BLaER1 treated with 17β-estradiol and CSF1 and Interleukin-3, amounts not matched to agents 10 nM and 100 nM (cell line): Measurements from ENCODE around the gene PBX3.

Experiments used
- H3K27ac ChIP-seq, 11 experiments: shearing (Covaris generic); formaldehyde crosslinking; 2 replicates each; pipeline ENCODE4 v1.8.1; 2022
- H3K27me3 ChIP-seq, 11 experiments: shearing (Covaris generic); formaldehyde crosslinking; 2 replicates each; pipeline ENCODE4 v1.8.1; 2022
- H3K36me3 ChIP-seq, 11 experiments: shearing (Covaris generic); formaldehyde crosslinking; 2 replicates each; pipeline ENCODE4 v1.8.1; 2022
- H3K4me1 ChIP-seq, 10 experiments: shearing (Covaris generic); formaldehyde crosslinking; 2 replicates each; pipeline ENCODE4 v1.8.1; 2022
- H3K4me2 ChIP-seq, 11 experiments: shearing (Covaris generic); formaldehyde crosslinking; 2 replicates each; pipeline ENCODE4 v1.8.1; 2022
- H3K4me3 ChIP-seq, 10 experiments: shearing (Covaris generic); formaldehyde crosslinking; 2 replicates each; pipeline ENCODE4 v1.8.1; 2022
- H3K9ac ChIP-seq, 11 experiments: shearing (Covaris generic); formaldehyde crosslinking; 2 replicates each; pipeline ENCODE4 v1.8.1; 2022
- H3K9me3 ChIP-seq, 11 experiments: shearing (Covaris generic); formaldehyde crosslinking; replicated peaks in 1 of 11; 2 replicates each; pipeline ENCODE4 v1.8.1; 2022
- H4K20me1 ChIP-seq, 11 experiments: shearing (Covaris generic); formaldehyde crosslinking; 2 replicates each; pipeline ENCODE4 v1.8.1; 2022
- Cebpa-rat ChIP-seq, 11 experiments: shearing (Covaris generic); IDR thresholded peaks; 2 replicates each; pipeline ENCODE4 v1.8.1; 2022

Gene PBX3

GRCh38 chr9:125998837-125999503, 251.8 kb downstream of the PBX3 start:
- Histone ChIP-seq H4K20me1 (no peaks in the 10 kb centered on the region), H3K9ac (no peak overlapping the region), H3K4me2 (no peak overlapping the region), H3K27me3 (no peaks in the 10 kb centered on the region), H3K9me3 (no peaks in the 10 kb centered on the region), H3K4me3 (no peak overlapping the region), H3K27ac (no peak overlapping the region), H3K36me3 (no peaks in the 10 kb centered on the region), H3K4me1 (peaks cover 0 to 11% (median 8%) of the 10 kb centered on the region in 10 experiments; a peak in 13 of 20 replicates)
- no peak for TF ChIP-seq Cebpa-rat (IDR thresholded peaks at IDR 0.05)

GRCh38 chr9:125999504-125999881, 252.3 kb downstream of the PBX3 start:
- Histone ChIP-seq H3K9ac (no peak overlapping the region), H3K4me1 (peaks cover 0 to 6% (median 6%) of the 10 kb centered on the region in 10 experiments; a peak in 13 of 20 replicates), H3K27me3 (no peaks in the 10 kb centered on the region), H4K20me1 (no peaks in the 10 kb centered on the region), H3K9me3 (no peaks in the 10 kb centered on the region), H3K4me3 (no peak overlapping the region), H3K27ac (no peak overlapping the region), H3K4me2 (no peak overlapping the region), H3K36me3 (no peaks in the 10 kb centered on the region)
- TF ChIP-seq Cebpa-rat (IDR thresholded peaks at IDR 0.05): no peak

GRCh38 chr9:126000256-126000655, 253.1 kb downstream of the PBX3 start:
- Histone ChIP-seq H3K4me2 (no peak overlapping the region), H4K20me1 (no peaks in the 10 kb centered on the region), H3K9ac (no peak overlapping the region), H3K4me3 (no peak overlapping the region), H3K9me3 (no peaks in the 10 kb centered on the region), H3K4me1 (no peaks in the 10 kb centered on the region; a peak in 1 of 20 replicates), H3K36me3 (no peaks in the 10 kb centered on the region), H3K27ac (no peak overlapping the region), H3K27me3 (no peaks in the 10 kb centered on the region)
- no peak for TF ChIP-seq Cebpa-rat (IDR thresholded peaks at IDR 0.05)

- TF ChIP-seq Cebpa-rat (IDR thresholded peaks at IDR 0.05): no peak
- Histone ChIP-seq H3K27ac (no peak overlapping the region), H3K9ac (no peak overlapping the region)
Measured at GRCh38 chr9:126000731-126001580, 253.8 kb downstream of the PBX3 start.

GRCh38 chr9:126001581-126002225, 254.5 kb downstream of the PBX3 start:
- H3K4me2 ChIP-seq: no peak overlapping the region
- no peak overlapping the region for H3K4me3 ChIP-seq

More at GRCh38 chr9:126000731-126001580, 253.8 kb downstream of the PBX3 start:
- no peaks in the 10 kb centered on the region; a peak in 1 of 20 replicates for H3K4me1 ChIP-seq
- H3K36me3 ChIP-seq: no peaks in the 10 kb centered on the region
- H4K20me1 ChIP-seq: no peaks in the 10 kb centered on the region
- no peak overlapping the region for H3K4me3 ChIP-seq
- H3K9me3 ChIP-seq: no peaks in the 10 kb centered on the region
- no peaks in the 10 kb centered on the region for H3K27me3 ChIP-seq
- no peak overlapping the region for H3K4me2 ChIP-seq

GRCh38 chr9:126002476-126003350, 255.5 kb downstream of the PBX3 start:
- Histone ChIP-seq H3K27me3 (no peaks in the 10 kb centered on the region), H3K9me3 (peaks cover 2 to 13% (median 7%) of the 10 kb centered on the region in 11 experiments; a peak in 21 of 22 replicates), H3K36me3 (no peaks in the 10 kb centered on the region), H3K4me1 (no peaks in the 10 kb centered on the region; a peak in 1 of 20 replicates), H3K4me3 (no peak overlapping the region), H3K4me2 (no peak overlapping the region), H3K27ac (no peak overlapping the region), H3K9ac (no peak overlapping the region), H4K20me1 (no peaks in the 10 kb centered on the region)
- no peak for TF ChIP-seq Cebpa-rat (IDR thresholded peaks at IDR 0.05)

More at GRCh38 chr9:126001581-126002225, 254.5 kb downstream of the PBX3 start:
- no peak for TF ChIP-seq Cebpa-rat (IDR thresholded peaks at IDR 0.05)
- H3K36me3 ChIP-seq: no peaks in the 10 kb centered on the region
- no peak overlapping the region for H3K27ac ChIP-seq
- no peaks in the 10 kb centered on the region; a peak in 1 of 20 replicates for H3K4me1 ChIP-seq
- H3K27me3 ChIP-seq: no peaks in the 10 kb centered on the region
- H3K9me3 ChIP-seq: peaks cover 0 to 3% (median 0%) of the 10 kb centered on the region in 11 experiments; a peak in 5 of 22 replicates
- H4K20me1 ChIP-seq: no peaks in the 10 kb centered on the region
- H3K9ac ChIP-seq: no peak overlapping the region

GRCh38 chr9:126009047-126009446, 261.9 kb downstream of the PBX3 start:
- H3K4me3 ChIP-seq: no peak overlapping the region
- peaks cover 29 to 48% (median 38%) of the 10 kb centered on the region in 11 experiments for H3K9me3 ChIP-seq
- H3K36me3 ChIP-seq: peaks cover 0 to 6% (median 0%) of the 10 kb centered on the region in 11 experiments; a peak in 3 of 22 replicates
- no peak for TF ChIP-seq Cebpa-rat (IDR thresholded peaks at IDR 0.05)
- no peaks in the 10 kb centered on the region for H3K27me3 ChIP-seq
- no peak overlapping the region for H3K4me2 ChIP-seq
- H4K20me1 ChIP-seq: no peaks in the 10 kb centered on the region
- H3K4me1 ChIP-seq: no peaks in the 10 kb centered on the region
- no peak overlapping the region for H3K9ac ChIP-seq
- no peak overlapping the region for H3K27ac ChIP-seq

- H3K27me3 ChIP-seq: no peaks in the 10 kb centered on the region
- no peak for TF ChIP-seq Cebpa-rat (IDR thresholded peaks at IDR 0.05)
- H3K4me3 ChIP-seq: no peak overlapping the region
- H3K36me3 ChIP-seq: no peaks in the 10 kb centered on the region
- no peak overlapping the region for H3K4me2 ChIP-seq
- no peak overlapping the region for H3K9ac ChIP-seq
- no peak overlapping the region for H3K27ac ChIP-seq
- H3K4me1 ChIP-seq: 0 out of 20 replicates have a peak, but pooled peaks cover 0 to 4% (median 0%) of the 10 kb centered on the region in 10 experiments
- H4K20me1 ChIP-seq: no peaks in the 10 kb centered on the region
- H3K9me3 ChIP-seq: peaks cover 2 to 15% (median 11%) of the 10 kb centered on the region in 11 experiments; a peak in 18 of 22 replicates
Measured at GRCh38 chr9:126014726-126015125, 267.6 kb downstream of the PBX3 start.
